ENCODE results near the gene KRT72.

DNA sequence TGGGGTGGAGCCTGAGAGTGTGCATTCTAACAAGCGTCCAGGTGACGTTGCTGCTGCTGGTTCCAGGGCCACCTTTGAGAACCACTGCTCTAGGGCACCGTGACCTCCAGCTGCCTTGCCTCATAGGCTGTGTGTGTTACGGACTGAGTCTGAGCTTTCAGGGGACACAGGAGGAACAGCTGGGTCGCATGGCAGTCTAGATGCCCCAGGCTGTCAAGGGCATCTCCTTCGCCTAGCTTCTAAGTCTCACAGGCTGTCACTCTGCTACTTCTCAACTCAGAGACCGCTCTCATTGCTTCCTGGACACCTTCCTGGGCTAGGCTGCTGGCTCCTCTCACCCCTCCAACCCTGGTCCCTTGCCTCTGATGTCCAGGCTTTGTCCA is 16.1 kb upstream of the KRT72 start:
- TF ChIP-seq, protein P1, sequence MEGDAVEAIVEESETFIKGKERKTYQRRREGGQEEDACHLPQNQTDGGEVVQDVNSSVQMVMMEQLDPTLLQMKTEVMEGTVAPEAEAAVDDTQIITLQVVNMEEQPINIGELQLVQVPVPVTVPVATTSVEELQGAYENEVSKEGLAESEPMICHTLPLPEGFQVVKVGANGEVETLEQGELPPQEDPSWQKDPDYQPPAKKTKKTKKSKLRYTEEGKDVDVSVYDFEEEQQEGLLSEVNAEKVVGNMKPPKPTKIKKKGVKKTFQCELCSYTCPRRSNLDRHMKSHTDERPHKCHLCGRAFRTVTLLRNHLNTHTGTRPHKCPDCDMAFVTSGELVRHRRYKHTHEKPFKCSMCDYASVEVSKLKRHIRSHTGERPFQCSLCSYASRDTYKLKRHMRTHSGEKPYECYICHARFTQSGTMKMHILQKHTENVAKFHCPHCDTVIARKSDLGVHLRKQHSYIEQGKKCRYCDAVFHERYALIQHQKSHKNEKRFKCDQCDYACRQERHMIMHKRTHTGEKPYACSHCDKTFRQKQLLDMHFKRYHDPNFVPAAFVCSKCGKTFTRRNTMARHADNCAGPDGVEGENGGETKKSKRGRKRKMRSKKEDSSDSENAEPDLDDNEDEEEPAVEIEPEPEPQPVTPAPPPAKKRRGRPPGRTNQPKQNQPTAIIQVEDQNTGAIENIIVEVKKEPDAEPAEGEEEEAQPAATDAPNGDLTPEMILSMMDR (IDR thresholded peaks at IDR 0.05; ENCODE audit: insufficient read depth, low read length, poor library complexity, severe bottlenecking) = no peak
- no peak for TF ChIP-seq EZH2phosphoT487 (conservative IDR thresholded peaks at IDR 0.05; ENCODE audit: low read length)
